WERI-Rb-1 (cell line): Measurements from ENCODE around the gene TSPYL2.

Source experiments
- DNase-seq: peaks from one replicate; pipeline ENCODE4 v3.0.0-alpha.2; 2020
- H3K27ac ChIP-seq: fragments of 250-450 bp; sonication (Bioruptor Pico); 2 replicates; pipeline ENCODE4 v1.5.1; 2020; ENCODE audit warnings: mild to moderate bottlenecking, moderate library complexity
- H3K27me3 ChIP-seq: fragments of 250-450 bp; sonication (Bioruptor Pico); 2 replicates; pipeline ENCODE4 v1.5.1; 2021; ENCODE audit warnings: mild to moderate bottlenecking, low read depth, moderate library complexity; ENCODE audit not compliant: insufficient read depth, severe bottlenecking
- H3K36me3 ChIP-seq: fragments of 250-450 bp; sonication (Bioruptor Pico); 2 replicates; pipeline ENCODE4 v1.5.1; 2020; ENCODE audit warnings: mild to moderate bottlenecking, moderate library complexity
- H3K4me3 ChIP-seq: 2 replicates; pipeline ENCODE4 v1.5.1; 2011; ENCODE audit warnings: low read depth, mild to moderate bottlenecking, control low read depth, low read length
- H3K9me3 ChIP-seq: fragments of 250-450 bp; sonication (Bioruptor Pico); 2 replicates; pipeline ENCODE4 v1.5.1; 2021; ENCODE audit warnings: mild to moderate bottlenecking, moderate library complexity; ENCODE audit not compliant: severe bottlenecking
- TF ChIP-seq, protein P1 (sequence below): IDR thresholded peaks from 2 replicates; pipeline ENCODE4 v1.5.1; 2011; ENCODE audit warnings: low read depth, mild to moderate bottlenecking, control low read depth, inconsistent platforms, low read length

Gene TSPYL2

DNA sequence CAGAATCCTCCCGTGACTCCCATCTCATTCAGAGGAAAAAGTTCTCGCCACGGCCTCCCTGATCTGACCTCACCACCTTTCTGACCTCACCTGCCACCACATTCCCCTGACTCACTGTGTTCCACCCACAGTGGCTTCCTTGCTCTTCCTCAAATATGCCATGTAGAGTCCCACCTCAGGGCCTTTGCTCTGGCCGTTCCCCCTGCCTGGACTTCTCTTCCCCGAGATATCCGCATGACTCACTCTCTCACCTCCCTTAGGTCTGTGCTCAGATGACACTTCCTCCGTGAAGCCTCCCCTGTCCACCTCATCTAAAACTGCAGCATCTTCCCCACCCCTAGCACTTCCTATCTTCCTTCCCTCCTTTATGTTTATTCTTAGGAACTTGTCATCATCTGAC, 7.2 kb upstream of the TSPYL2 start:
- Histone ChIP-seq H3K36me3 (no peaks in the 10 kb centered on the region), H3K27me3 (peaks cover 3% of the 10 kb centered on the region), H3K4me3 (no peak overlapping the region), H3K9me3 (no peaks in the 10 kb centered on the region), H3K27ac (no peak overlapping the region)
- no peak for DNase-seq
- TF ChIP-seq, protein P1, sequence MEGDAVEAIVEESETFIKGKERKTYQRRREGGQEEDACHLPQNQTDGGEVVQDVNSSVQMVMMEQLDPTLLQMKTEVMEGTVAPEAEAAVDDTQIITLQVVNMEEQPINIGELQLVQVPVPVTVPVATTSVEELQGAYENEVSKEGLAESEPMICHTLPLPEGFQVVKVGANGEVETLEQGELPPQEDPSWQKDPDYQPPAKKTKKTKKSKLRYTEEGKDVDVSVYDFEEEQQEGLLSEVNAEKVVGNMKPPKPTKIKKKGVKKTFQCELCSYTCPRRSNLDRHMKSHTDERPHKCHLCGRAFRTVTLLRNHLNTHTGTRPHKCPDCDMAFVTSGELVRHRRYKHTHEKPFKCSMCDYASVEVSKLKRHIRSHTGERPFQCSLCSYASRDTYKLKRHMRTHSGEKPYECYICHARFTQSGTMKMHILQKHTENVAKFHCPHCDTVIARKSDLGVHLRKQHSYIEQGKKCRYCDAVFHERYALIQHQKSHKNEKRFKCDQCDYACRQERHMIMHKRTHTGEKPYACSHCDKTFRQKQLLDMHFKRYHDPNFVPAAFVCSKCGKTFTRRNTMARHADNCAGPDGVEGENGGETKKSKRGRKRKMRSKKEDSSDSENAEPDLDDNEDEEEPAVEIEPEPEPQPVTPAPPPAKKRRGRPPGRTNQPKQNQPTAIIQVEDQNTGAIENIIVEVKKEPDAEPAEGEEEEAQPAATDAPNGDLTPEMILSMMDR = no peak

GRCh38 chrX:53076671-53077070, 5.5 kb upstream of the TSPYL2 start:
- TF ChIP-seq, protein P1 = no peak
- Histone ChIP-seq H3K36me3 (no peaks in the 10 kb centered on the region), H3K27ac (no peak overlapping the region), H3K27me3 (no peaks in the 10 kb centered on the region), H3K9me3 (no peaks in the 10 kb centered on the region), H3K4me3 (no peak overlapping the region)
- DNase-seq = no peak

GRCh38 chrX:53077207-53078197, 4.7 kb upstream of the TSPYL2 start:
- no peaks in the 10 kb centered on the region for H3K36me3 ChIP-seq
- no peak overlapping the region for H3K4me3 ChIP-seq
- TF ChIP-seq, protein P1 = 0 out of 2 replicates have a peak, but pooled peaks have one; percentile 22
- no peaks in the 10 kb centered on the region for H3K27me3 ChIP-seq
- no peak overlapping the region for H3K27ac ChIP-seq
- H3K9me3 ChIP-seq = no peaks in the 10 kb centered on the region
- no peak for DNase-seq

- no peaks in the 10 kb centered on the region for H3K9me3 ChIP-seq
- H3K36me3 ChIP-seq = peaks cover 4% of the 10 kb centered on the region
- H3K4me3 ChIP-seq = no peak overlapping the region
- H3K27me3 ChIP-seq = peaks cover 2% of the 10 kb centered on the region
- no peak overlapping the region for H3K27ac ChIP-seq
- TF ChIP-seq, protein P1 = no peak
- DNase-seq = no peak
Observed at GRCh38 chrX:53078943-53079342, 3.2 kb upstream of the TSPYL2 start.

- no peak for DNase-seq
- peaks cover 9% of the 10 kb centered on the region for H3K27me3 ChIP-seq
- no peaks in the 10 kb centered on the region for H3K9me3 ChIP-seq
- H3K27ac ChIP-seq = no peak overlapping the region
- H3K36me3 ChIP-seq = peaks cover 21% of the 10 kb centered on the region
- H3K4me3 ChIP-seq = no peak overlapping the region
- TF ChIP-seq, protein P1 = no peak
Observed at GRCh38 chrX:53080628-53081580, 1.3 kb upstream of the TSPYL2 start.
